ENCODE measurements around the gene FNDC11.

DNA sequence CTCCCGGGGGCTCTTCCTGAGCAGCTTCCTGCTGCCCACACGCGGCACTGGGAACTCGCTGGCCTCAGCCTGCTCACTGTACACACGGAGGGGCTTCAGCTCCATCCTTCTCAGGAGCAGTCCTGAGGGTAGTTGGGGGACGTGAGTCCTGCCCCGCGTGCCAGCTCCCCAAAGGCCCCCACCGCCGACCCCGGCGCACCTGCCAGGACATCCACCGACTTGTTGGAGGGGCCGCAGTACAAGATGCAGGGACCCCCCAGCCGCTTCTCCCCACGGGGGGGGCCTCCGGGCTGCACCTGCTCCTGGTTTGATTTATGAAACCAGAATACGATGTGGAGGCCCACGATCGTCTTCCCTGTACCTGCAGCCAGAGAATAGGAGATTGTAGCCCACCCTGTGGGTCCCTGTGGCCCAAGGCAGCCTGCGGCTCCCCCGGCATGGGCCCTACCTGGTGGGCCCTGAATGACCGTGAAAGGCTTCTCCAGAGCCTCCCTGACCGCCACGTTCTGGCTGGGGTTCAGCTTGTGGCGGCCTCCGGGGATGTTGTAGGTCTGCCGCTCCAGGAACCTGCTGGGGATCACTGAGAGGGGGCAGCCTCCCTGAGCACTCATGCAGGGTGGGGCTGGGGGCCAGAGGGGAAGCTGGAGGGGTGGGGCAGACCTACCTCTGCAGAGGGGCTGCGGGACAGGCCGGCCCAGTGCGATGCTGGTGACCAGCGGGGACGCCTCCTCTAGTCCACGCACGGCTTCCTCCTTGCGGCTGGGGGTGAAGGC is 7.9 kb downstream of the FNDC11 start:
- TF ChIP-seq POLR2AphosphoS5 (IDR thresholded peaks at IDR 0.05; ENCODE audit: low read depth, low read length) = no peak
- TF ChIP-seq, protein P1, sequence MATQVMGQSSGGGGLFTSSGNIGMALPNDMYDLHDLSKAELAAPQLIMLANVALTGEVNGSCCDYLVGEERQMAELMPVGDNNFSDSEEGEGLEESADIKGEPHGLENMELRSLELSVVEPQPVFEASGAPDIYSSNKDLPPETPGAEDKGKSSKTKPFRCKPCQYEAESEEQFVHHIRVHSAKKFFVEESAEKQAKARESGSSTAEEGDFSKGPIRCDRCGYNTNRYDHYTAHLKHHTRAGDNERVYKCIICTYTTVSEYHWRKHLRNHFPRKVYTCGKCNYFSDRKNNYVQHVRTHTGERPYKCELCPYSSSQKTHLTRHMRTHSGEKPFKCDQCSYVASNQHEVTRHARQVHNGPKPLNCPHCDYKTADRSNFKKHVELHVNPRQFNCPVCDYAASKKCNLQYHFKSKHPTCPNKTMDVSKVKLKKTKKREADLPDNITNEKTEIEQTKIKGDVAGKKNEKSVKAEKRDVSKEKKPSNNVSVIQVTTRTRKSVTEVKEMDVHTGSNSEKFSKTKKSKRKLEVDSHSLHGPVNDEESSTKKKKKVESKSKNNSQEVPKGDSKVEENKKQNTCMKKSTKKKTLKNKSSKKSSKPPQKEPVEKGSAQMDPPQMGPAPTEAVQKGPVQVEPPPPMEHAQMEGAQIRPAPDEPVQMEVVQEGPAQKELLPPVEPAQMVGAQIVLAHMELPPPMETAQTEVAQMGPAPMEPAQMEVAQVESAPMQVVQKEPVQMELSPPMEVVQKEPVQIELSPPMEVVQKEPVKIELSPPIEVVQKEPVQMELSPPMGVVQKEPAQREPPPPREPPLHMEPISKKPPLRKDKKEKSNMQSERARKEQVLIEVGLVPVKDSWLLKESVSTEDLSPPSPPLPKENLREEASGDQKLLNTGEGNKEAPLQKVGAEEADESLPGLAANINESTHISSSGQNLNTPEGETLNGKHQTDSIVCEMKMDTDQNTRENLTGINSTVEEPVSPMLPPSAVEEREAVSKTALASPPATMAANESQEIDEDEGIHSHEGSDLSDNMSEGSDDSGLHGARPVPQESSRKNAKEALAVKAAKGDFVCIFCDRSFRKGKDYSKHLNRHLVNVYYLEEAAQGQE (IDR thresholded peaks at IDR 0.05; ENCODE audit: insufficient read depth in 1 of 2, low read depth in 2 of 2, low read length in 2 of 2) = no peak
- no peak for TF ChIP-seq SIN3A (IDR thresholded peaks at IDR 0.05; ENCODE audit: borderline replicate concordance, insufficient read depth, low read length)
- no peak for TF ChIP-seq TAF1 (IDR thresholded peaks at IDR 0.05; ENCODE audit: borderline replicate concordance, insufficient read depth, low read length)

Measured in PFSK-1 (cell line).